AG10803 (cell line): Measurements from ENCODE around the gene SEC24C.
"Not testable (repeated sequence)": the region's sequence is repeated elsewhere in the genome, so short reads cannot be mapped to it uniquely, and the experiment has no call there.

ENCODE experiments used
- DNase-seq: peaks from one replicate; pipeline ENCODE4 v3.0.0; 2010; ENCODE audit warnings: low read depth
- H3K4me3 ChIP-seq: 2 replicates; pipeline ENCODE4 v1.5.1; 2011; ENCODE audit warnings: mild to moderate bottlenecking, low read length, control low read depth
- CTCF ChIP-seq: conservative IDR thresholded peaks from 2 replicates; pipeline ENCODE4 v1.5.1; 2011; ENCODE audit warnings: mild to moderate bottlenecking, low read length, control low read depth, inconsistent platforms

The SEC24C gene

GRCh38 chr10:73716251-73716650, 27.9 kb upstream of the SEC24C start:
- no peak for DNase-seq
- no peak for TF ChIP-seq CTCF
- no peak overlapping the region for H3K4me3 ChIP-seq

GRCh38 chr10:73717556-73717955, 26.6 kb upstream of the SEC24C start:
- no peak for DNase-seq
- no peak for TF ChIP-seq CTCF
- H3K4me3 ChIP-seq: no peak overlapping the region

- H3K4me3 ChIP-seq, DNase-seq: not testable (repeated sequence)
Measured at GRCh38 chr10:73720561-73720960, 23.6 kb upstream of the SEC24C start.

DNA sequence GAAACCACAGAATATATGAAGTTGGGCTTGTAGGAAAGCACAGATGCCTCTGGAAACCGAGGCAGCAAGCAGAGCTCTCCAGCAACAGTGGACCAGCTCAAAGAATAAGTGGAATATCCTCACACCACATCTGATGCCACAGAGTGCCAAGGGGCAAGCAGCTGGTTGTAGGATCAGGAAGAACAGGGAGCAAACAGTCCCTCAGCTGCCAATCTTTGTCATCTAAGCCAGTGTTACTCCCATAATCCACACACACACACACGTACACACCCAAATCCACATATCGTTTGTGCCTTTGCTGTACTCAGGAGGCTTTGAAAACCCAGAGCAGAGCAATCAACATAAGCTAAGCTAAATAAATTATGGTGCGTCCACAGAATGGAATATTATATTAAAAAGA, 20.7 kb upstream of the SEC24C start:
- no peak overlapping the region for H3K4me3 ChIP-seq
- TF ChIP-seq CTCF: no peak
- no peak for DNase-seq

GRCh38 chr10:73729781-73730152, 14.4 kb upstream of the SEC24C start:
- peak; percentile 50 for DNase-seq
- peak overlapping the region; percentile 95 for H3K4me3 ChIP-seq

- no peak for TF ChIP-seq CTCF
- peak; percentile 82 for DNase-seq
- H3K4me3 ChIP-seq: peak overlapping the region; percentile 95
Measured at GRCh38 chr10:73730153-73730906, 13.8 kb upstream of the SEC24C start.

GRCh38 chr10:73731588-73732375, 12.4 kb upstream of the SEC24C start:
- no peak for TF ChIP-seq CTCF
- H3K4me3 ChIP-seq: no peak overlapping the region; the same call in none of the 2 replicates
- DNase-seq: no peak

DNA sequence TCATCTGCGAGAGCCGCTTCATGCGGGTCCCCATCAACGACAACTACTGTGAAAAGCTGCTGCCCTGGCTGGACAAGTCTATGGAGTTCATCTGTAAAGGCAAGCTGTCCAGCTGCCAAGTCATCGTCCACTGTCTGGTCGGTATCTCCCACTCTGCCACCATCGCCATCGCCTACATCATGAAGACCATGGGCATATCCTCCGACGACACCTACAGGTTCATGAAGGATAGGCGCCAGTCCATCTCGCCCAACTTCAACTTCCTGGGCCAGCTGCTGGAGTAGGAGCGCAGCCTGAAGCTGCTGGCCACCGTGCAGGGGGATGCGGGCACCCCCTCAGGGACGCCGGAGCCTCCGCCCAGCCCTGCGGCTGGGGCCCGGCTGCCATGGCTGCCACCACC, 11.7 kb upstream of the SEC24C start:
- TF ChIP-seq CTCF: no peak
- no peak for DNase-seq
- no peak overlapping the region for H3K4me3 ChIP-seq
